CD4-positive, alpha-beta T cell treated with Interleukin-12 subunit alpha and Interleukin-12 subunit beta, for 1 hour (primary cell): ENCODE data around the gene SYNDIG1.

Experiments
- DNase-seq: peaks from one replicate; pipeline ENCODE4 v3.0.0-alpha.2; 2020

The SYNDIG1 gene

GRCh38 chr20:24640276-24640675, 170.8 kb downstream of the SYNDIG1 start:
- no peak for DNase-seq

GRCh38 chr20:24640686-24641085, 171.3 kb downstream of the SYNDIG1 start:
- no peak for DNase-seq

- no peak for DNase-seq
These were observed 174.6 kb downstream of the SYNDIG1 start for GRCh38 chr20:24643731-24644626.

- no peak for DNase-seq
These were observed 176.9 kb downstream of the SYNDIG1 start for GRCh38 chr20:24646321-24646720.

- DNase-seq: no peak
These were observed 178.3 kb downstream of the SYNDIG1 start for GRCh38 chr20:24647713-24648112.

GRCh38 chr20:24648481-24648880, 179.1 kb downstream of the SYNDIG1 start:
- no peak for DNase-seq

GRCh38 chr20:24648919-24649318, 179.5 kb downstream of the SYNDIG1 start:
- no peak for DNase-seq

- no peak for DNase-seq
These were observed 180.5 kb downstream of the SYNDIG1 start for GRCh38 chr20:24649787-24650490.

GRCh38 chr20:24651171-24651975, 181.9 kb downstream of the SYNDIG1 start:
- DNase-seq: no peak

- no peak for DNase-seq
These were observed 182.5 kb downstream of the SYNDIG1 start for GRCh38 chr20:24651976-24652345.

GRCh38 chr20:24653306-24653705, 183.9 kb downstream of the SYNDIG1 start:
- DNase-seq: no peak

GRCh38 chr20:24654425-24654824, 185.0 kb downstream of the SYNDIG1 start:
- DNase-seq: no peak

- no peak for DNase-seq
These were observed 187.0 kb downstream of the SYNDIG1 start for GRCh38 chr20:24656391-24656790.

GRCh38 chr20:24657196-24657595, 187.8 kb downstream of the SYNDIG1 start:
- no peak for DNase-seq

- no peak for DNase-seq
These were observed 188.6 kb downstream of the SYNDIG1 start for GRCh38 chr20:24657878-24658620.

GRCh38 chr20:24658920-24659660, 189.7 kb downstream of the SYNDIG1 start:
- DNase-seq: no peak

- DNase-seq: no peak
These were observed 190.4 kb downstream of the SYNDIG1 start for GRCh38 chr20:24659835-24660234.

- no peak for DNase-seq
These were observed 191.2 kb downstream of the SYNDIG1 start for GRCh38 chr20:24660651-24661050.

- no peak for DNase-seq
These were observed 191.8 kb downstream of the SYNDIG1 start for GRCh38 chr20:24661255-24661654.

- no peak for DNase-seq
These were observed 192.9 kb downstream of the SYNDIG1 start for GRCh38 chr20:24662322-24662721.

- DNase-seq: no peak
These were observed 193.4 kb downstream of the SYNDIG1 start for GRCh38 chr20:24662752-24663365.
